ENCODE data around the gene ZNF276.

The ZNF276 gene

DNA sequence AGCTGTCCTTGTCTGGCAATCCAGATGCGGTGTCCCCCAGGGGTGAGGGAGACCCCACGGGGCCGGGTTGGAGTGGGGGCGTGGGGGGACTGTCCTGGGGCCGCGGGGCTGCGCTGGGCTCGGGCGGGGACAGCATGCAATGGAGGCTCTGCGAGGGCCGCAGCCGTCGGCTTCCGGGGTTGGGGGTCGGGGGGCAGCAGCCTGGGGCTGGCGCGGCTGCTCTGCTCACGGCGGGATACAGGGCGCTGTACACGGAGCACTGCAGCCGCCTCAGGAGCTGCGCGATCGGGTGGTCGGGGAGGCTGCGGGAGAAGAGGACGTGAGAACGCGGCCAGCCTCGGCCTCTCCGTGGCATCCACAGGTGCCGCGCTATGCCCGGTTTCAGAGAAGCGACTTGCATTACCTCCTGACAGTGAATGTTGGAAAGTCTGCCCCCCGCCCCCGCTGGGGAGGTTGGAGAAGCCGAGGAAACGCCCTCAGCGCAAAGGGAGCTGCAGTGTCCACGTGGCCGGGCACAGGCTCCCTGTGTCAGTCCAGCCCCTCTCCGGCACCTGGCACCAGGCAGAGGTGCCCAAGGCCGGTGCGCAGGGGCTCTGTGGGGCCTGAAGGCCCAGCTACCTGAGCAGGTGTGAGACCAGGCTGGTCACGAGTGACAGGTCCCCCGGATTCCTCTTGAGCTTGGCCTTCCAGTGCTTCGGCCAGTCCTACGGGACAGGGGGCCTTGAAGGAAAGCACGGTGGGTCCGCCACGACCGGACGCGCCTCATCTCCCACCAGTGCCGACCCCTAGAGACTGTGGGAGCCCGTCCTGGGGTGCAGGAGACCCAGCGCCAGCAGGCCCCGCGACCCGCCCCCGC, 10.4 kb upstream of the ZNF276 start:
- Histone ChIP-seq H3K4me3 (no peak overlapping the region), H3K27ac (no peak overlapping the region)
- TF ChIP-seq, protein P1, sequence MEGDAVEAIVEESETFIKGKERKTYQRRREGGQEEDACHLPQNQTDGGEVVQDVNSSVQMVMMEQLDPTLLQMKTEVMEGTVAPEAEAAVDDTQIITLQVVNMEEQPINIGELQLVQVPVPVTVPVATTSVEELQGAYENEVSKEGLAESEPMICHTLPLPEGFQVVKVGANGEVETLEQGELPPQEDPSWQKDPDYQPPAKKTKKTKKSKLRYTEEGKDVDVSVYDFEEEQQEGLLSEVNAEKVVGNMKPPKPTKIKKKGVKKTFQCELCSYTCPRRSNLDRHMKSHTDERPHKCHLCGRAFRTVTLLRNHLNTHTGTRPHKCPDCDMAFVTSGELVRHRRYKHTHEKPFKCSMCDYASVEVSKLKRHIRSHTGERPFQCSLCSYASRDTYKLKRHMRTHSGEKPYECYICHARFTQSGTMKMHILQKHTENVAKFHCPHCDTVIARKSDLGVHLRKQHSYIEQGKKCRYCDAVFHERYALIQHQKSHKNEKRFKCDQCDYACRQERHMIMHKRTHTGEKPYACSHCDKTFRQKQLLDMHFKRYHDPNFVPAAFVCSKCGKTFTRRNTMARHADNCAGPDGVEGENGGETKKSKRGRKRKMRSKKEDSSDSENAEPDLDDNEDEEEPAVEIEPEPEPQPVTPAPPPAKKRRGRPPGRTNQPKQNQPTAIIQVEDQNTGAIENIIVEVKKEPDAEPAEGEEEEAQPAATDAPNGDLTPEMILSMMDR (IDR thresholded peaks at IDR 0.05) = no peak
- DNase-seq (ENCODE audit: low spot score) = no peak

DNA sequence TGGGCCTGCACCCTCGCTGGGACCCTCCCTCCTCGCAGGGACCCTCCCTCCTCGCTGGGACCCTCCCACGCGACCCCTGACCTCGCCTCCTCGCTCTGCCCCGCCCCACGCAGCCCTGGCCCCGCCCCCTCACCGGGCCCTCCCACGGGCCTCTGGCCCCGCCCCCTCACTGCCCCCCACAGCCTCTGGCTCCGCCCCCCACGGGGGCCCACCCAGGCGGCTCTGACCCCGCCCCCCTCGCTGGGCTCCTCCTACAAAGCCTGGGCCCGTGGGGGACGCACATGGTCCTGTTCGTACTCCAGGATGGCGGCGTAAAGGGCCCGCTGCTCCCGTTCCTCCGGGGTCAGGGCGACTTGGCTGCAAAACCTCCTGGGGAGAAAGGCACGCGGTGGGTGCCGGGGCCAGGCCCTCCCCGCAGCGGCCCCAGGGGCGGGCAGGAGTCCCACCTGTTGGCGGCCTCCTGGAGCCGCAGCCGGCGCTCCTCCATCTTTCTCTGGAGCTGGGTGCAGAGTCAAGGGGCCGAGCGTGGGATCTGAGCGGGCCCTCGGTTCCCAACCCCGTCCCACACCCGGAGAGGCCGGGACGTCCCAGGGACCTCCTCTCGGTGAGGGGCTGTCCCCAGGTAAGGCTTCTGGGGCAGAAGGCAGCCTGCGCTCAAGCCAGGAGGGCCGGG, 9.6 kb upstream of the ZNF276 start:
- no peak for DNase-seq (ENCODE audit: low spot score)
- Histone ChIP-seq H3K27ac (no peak overlapping the region), H3K4me3 (peak overlapping the region; percentile 48)
- TF ChIP-seq, protein P1 (IDR thresholded peaks at IDR 0.05) = no peak

DNA sequence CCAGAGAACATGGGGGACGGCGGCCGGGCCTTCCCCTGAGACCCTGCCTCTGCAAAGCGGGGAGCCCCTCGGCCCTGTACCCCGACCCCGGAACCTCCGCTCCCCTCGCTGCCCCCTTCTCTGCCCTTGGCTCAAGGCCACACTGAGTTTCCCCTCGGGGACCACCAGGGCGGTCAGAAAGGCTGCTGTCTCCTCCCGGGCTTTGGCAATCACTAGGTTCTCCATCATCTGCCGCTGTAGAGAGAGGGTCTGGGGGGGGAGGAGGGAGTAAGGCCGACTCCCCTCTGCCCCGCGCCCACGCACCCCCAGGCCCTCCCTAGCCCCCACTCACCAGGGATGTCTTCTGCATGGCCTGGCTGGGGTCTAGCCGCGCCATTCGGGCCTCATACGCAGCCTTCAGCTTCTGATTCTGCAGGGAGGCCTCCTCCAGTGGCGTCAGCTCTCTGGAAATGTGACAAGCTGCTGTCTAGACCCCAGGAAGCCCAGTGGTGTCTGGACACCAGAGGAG, 9.0 kb upstream of the ZNF276 start:
- Histone ChIP-seq H3K27ac (no peak overlapping the region), H3K4me3 (peak overlapping the region; percentile 48)
- TF ChIP-seq, protein P1 (IDR thresholded peaks at IDR 0.05) = no peak
- no peak for DNase-seq (ENCODE audit: low spot score)

DNA sequence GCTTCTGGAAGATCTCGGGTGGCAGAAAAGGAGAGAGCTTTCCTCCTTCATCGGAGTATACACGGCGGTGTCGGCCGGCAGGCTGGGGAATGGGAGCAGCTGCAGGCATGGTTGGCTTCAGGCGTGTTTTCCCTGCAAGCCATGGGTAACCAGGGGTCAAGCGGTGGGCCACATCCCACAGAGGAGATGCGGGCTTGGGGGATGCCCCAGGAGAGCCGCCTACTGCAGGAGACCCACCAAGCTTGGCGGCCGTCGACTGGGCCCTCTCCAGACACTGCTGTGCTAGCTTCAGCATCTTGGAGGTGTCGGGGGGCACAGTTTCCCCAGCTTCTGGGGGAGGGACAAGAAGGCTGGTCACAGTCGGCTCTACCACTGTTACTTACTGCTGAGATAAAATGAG, 4.8 kb upstream of the ZNF276 start:
- H3K4me3 ChIP-seq = no peak overlapping the region
- no peak overlapping the region for H3K27ac ChIP-seq
- TF ChIP-seq, protein P1 (IDR thresholded peaks at IDR 0.05) = no peak
- no peak for DNase-seq (ENCODE audit: low spot score)

DNA sequence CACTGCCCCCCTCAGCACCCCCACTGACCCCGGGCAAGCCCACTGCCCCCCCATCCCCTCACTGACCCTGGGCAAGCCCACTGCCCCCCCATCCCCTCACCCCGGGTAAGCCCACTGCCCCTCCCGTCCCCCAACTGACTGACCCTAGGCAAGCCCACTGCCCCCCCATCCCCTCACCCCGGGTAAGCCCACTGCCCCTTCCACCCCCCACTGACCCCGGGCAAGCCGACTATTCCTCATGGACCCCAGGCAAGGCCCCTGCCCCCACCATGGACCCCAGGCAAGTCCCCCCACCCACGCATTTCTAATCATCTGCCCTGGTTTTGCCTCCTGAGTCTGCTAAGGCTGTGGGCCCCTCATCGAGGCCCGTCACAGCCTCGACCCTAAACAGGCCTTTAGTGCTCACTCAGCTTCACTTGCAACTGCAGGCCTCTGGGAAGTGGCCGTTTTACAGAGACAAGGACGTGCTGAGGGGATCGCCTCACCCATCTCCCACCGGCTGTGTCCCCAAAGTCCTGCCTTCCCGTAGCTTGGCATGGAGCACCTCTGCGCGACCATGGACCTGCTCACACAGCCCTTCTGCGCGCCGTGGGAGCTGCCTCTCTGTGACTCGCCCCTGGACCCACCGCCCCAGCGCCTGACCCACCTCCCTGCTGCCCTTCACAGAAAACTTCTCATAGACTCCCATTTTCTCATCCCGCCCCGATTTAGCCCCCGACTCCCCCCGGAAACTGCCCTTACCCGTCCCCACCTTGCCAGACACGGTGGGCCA, 4.2 kb upstream of the ZNF276 start:
- TF ChIP-seq, protein P1 (IDR thresholded peaks at IDR 0.05) = no peak
- Histone ChIP-seq H3K27ac (no peak overlapping the region), H3K4me3 (no peak overlapping the region)
- DNase-seq (ENCODE audit: low spot score) = no peak

DNA sequence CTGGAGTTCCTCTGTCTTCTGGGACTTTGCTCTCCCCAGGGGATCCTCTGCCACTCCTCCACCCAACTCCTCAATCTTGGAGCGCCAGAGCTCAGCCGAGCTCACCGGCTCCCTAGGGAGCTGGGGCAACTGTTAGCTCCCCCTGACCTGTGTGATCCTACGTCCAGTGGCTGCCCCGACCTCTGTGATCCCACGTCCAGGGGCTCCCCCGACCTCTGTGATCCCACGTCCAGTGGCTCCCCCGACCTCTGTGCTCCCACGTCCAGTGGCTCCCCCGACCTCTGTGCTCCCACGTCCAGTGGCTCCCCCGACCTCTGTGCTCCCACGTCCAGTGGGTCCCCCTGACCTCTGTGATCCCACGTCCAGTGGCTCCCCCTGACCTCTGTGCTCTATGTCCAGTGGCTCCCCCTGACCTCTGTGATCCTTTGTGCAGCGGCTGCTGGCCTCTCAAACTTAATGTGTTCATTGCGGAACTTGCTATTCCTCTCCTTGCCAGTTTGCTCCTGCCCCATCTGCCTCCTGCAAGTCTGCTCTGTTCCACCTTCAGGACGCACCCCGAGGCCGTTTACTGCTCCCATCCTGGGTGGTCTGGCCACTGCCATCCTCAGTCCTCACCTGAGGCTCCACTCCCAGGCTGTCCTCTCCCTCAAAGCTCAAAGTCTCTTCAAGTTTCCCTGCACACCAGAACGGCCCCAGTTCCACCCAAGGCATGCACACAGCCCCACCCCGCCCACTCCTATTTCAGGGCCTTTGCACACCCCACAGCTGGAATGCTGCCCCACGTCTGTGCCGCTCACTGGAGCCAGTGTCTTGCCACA, 3.4 kb upstream of the ZNF276 start:
- no peak overlapping the region for H3K4me3 ChIP-seq
- no peak overlapping the region for H3K27ac ChIP-seq
- TF ChIP-seq, protein P1 (IDR thresholded peaks at IDR 0.05) = no peak
- DNase-seq (ENCODE audit: low spot score) = no peak
